ENCODE results near the gene SLC2A2. TPM values are rescaled to one million over a fixed set of nuclear protein-coding genes. Genes with fewer than 3 reads are reported as not detected.

The SLC2A2 gene
- total RNA-seq, 2 donors from 2014 or later, result not detected

GRCh38 chr3:170966495-170966894, 60.0 kb downstream of the SLC2A2 start:
- DNase-seq, result no peak
- Mint-ChIP-seq H3K4me3 (no peak overlapping the region), H3K36me3 (ENCODE audit: low read depth) (peaks cover 2% of the 10 kb centered on the region), H3K27me3 (peaks cover 8% of the 10 kb centered on the region), H3K4me1 (peaks cover 3% of the 10 kb centered on the region), H3K27ac (no peak overlapping the region)
- H3K9me3 ChIP-seq (ENCODE audit: control insufficient read depth, low read length, poor library complexity, severe bottlenecking), result no peaks in the 10 kb centered on the region
- ATAC-seq, result no peak

- DNase-seq (no peak), ATAC-seq (no peak)
- Mint-ChIP-seq H3K4me3 (no peak overlapping the region), H3K27ac (no peak overlapping the region), H3K27me3 (peaks cover 32% of the 10 kb centered on the region), H3K36me3 (ENCODE audit: low read depth) (peaks cover 5% of the 10 kb centered on the region), H3K4me1 (no peaks in the 10 kb centered on the region)
- H3K9me3 ChIP-seq (ENCODE audit: control insufficient read depth, low read length, poor library complexity, severe bottlenecking), result no peaks in the 10 kb centered on the region
Observed at GRCh38 chr3:170962411-170962810, 64.1 kb downstream of the SLC2A2 start.

GRCh38 chr3:170961616-170962400, 64.7 kb downstream of the SLC2A2 start:
- ATAC-seq (no peak), DNase-seq (no peak)
- Mint-ChIP-seq H3K36me3 (ENCODE audit: low read depth) (peaks cover 5% of the 10 kb centered on the region), H3K4me1 (no peaks in the 10 kb centered on the region), H3K27ac (no peak overlapping the region), H3K4me3 (no peak overlapping the region), H3K27me3 (peaks cover 32% of the 10 kb centered on the region)
- no peaks in the 10 kb centered on the region for H3K9me3 ChIP-seq (ENCODE audit: control insufficient read depth, low read length, poor library complexity, severe bottlenecking)

- H3K9me3 ChIP-seq (ENCODE audit: control insufficient read depth, low read length, poor library complexity, severe bottlenecking), result no peaks in the 10 kb centered on the region
- no peaks in the 10 kb centered on the region for H3K4me1 Mint-ChIP-seq
- H3K27me3 Mint-ChIP-seq, result peaks cover 53% of the 10 kb centered on the region
- no peak for ATAC-seq
- no peak overlapping the region for H3K27ac Mint-ChIP-seq
- no peak overlapping the region for H3K4me3 Mint-ChIP-seq
- H3K36me3 Mint-ChIP-seq (ENCODE audit: low read depth), result peaks cover 5% of the 10 kb centered on the region
- DNase-seq, result no peak
Observed at GRCh38 chr3:170959457-170959856, 67.1 kb downstream of the SLC2A2 start.

- peaks cover 5% of the 10 kb centered on the region for H3K36me3 Mint-ChIP-seq (ENCODE audit: low read depth)
- no peaks in the 10 kb centered on the region for H3K4me1 Mint-ChIP-seq
- ATAC-seq (no peak), DNase-seq (no peak)
- peaks cover 50% of the 10 kb centered on the region for H3K27me3 Mint-ChIP-seq
- no peaks in the 10 kb centered on the region for H3K9me3 ChIP-seq (ENCODE audit: control insufficient read depth, low read length, poor library complexity, severe bottlenecking)
- no peak overlapping the region for H3K4me3 Mint-ChIP-seq
- no peak overlapping the region for H3K27ac Mint-ChIP-seq
Observed at GRCh38 chr3:170956647-170957046, 69.9 kb downstream of the SLC2A2 start.

- no peak for ATAC-seq
- Mint-ChIP-seq H3K27me3 (peaks cover 34% of the 10 kb centered on the region), H3K36me3 (ENCODE audit: low read depth) (no peaks in the 10 kb centered on the region), H3K4me3 (no peak overlapping the region), H3K4me1 (no peaks in the 10 kb centered on the region), H3K27ac (no peak overlapping the region)
- DNase-seq, result no peak
- H3K9me3 ChIP-seq (ENCODE audit: control insufficient read depth, low read length, poor library complexity, severe bottlenecking), result no peaks in the 10 kb centered on the region
Observed at GRCh38 chr3:170953736-170954135, 72.8 kb downstream of the SLC2A2 start.

GRCh38 chr3:170953229-170953628, 73.3 kb downstream of the SLC2A2 start:
- ATAC-seq (no peak), DNase-seq (no peak)
- Mint-ChIP-seq H3K4me3 (no peak overlapping the region), H3K4me1 (no peaks in the 10 kb centered on the region), H3K27ac (no peak overlapping the region), H3K27me3 (peaks cover 34% of the 10 kb centered on the region), H3K36me3 (ENCODE audit: low read depth) (no peaks in the 10 kb centered on the region)
- no peaks in the 10 kb centered on the region for H3K9me3 ChIP-seq (ENCODE audit: control insufficient read depth, low read length, poor library complexity, severe bottlenecking)

- DNase-seq (no peak), ATAC-seq (no peak)
- H3K9me3 ChIP-seq (ENCODE audit: control insufficient read depth, low read length, poor library complexity, severe bottlenecking), result no peaks in the 10 kb centered on the region
- no peak overlapping the region for H3K4me3 Mint-ChIP-seq
- H3K27me3 Mint-ChIP-seq, result peaks cover 25% of the 10 kb centered on the region
- H3K27ac Mint-ChIP-seq, result no peak overlapping the region
- H3K4me1 Mint-ChIP-seq, result no peaks in the 10 kb centered on the region
- H3K36me3 Mint-ChIP-seq (ENCODE audit: low read depth), result no peaks in the 10 kb centered on the region
Observed at GRCh38 chr3:170949211-170949610, 77.3 kb downstream of the SLC2A2 start.

- Mint-ChIP-seq H3K27ac (no peak overlapping the region), H3K27me3 (peaks cover 23% of the 10 kb centered on the region), H3K4me3 (no peak overlapping the region), H3K36me3 (ENCODE audit: low read depth) (no peaks in the 10 kb centered on the region), H3K4me1 (no peaks in the 10 kb centered on the region)
- DNase-seq (no peak), ATAC-seq (no peak)
- no peaks in the 10 kb centered on the region for H3K9me3 ChIP-seq (ENCODE audit: control insufficient read depth, low read length, poor library complexity, severe bottlenecking)
Observed at GRCh38 chr3:170947018-170947769, 79.3 kb downstream of the SLC2A2 start.

Other genes starting within 250 kb of the SLC2A2 start
- 10 to 100 TPM; 64.9 to 68.2 TPM for gene RPL22L1, start 156.5 kb downstream of the SLC2A2 start, total RNA-seq
- gene EIF5A2, start 118.1 kb downstream of the SLC2A2 start, total RNA-seq, result 10 to 100 TPM in 1 of 2 donors, 1 to 10 TPM in 1; 8.4 to 14.5 TPM

Data from T-helper 17 cell (primary cell).